K562 (cell line): Measurements from ENCODE around the gene FANCD2. TPM values are rescaled to one million over a fixed set of nuclear protein-coding genes. Genes with fewer than 3 reads are reported as not detected.
A peak's percentile ranks its signal among the peaks of the same experiment; 100 is the strongest.

Experiments used
- ARID2 ChIP-seq: fragments of 450-650 bp; IDR thresholded peaks from 2 replicates; pipeline ENCODE4 v1.6.1; 2017; ENCODE audit warnings: antibody characterized with exemption, mild to moderate bottlenecking
- ARID3A ChIP-seq: IDR thresholded peaks from 2 replicates; pipeline ENCODE4 v1.6.1; 2012; ENCODE audit warnings: low read depth, low read length, improper control_type of control experiment, borderline replicate concordance
- CBFA2T2 ChIP-seq: fragments of 450-650 bp; conservative IDR thresholded peaks from 2 replicates; pipeline ENCODE4 v1.6.1; 2017; ENCODE audit warnings: mild to moderate bottlenecking
- CBX8 ChIP-seq: fragments of 200-600 bp; sonication (generic); IDR thresholded peaks from 2 replicates; pipeline ENCODE4 v1.6.1; 2012; ENCODE audit warnings: borderline replicate concordance, mixed run types, low read depth, mild to moderate bottlenecking, moderate library complexity, mixed read lengths, low read length, control low read depth, inconsistent platforms; ENCODE audit not compliant: poor library complexity, severe bottlenecking; ENCODE audit errors: extremely low read depth
- CTCF ChIP-seq, 3 experiments: IDR thresholded peaks in 2 of 3; conservative IDR thresholded peaks in 1 of 3; 2 replicates each; pipeline ENCODE4 v1.5.1; 2011 to 2012; ENCODE audit warnings: low read length in 3 of 3, mild to moderate bottlenecking in 3 of 3, control low read depth in 2 of 3, improper control_type of control experiment in 1 of 3, inconsistent platforms in 1 of 3, low read depth in 1 of 3, mixed read lengths in 1 of 3, moderate library complexity in 1 of 3; ENCODE audit not compliant: insufficient read depth in 2 of 3
- EHMT2 ChIP-seq: fragments of 450-650 bp; IDR thresholded peaks from 2 replicates; pipeline ENCODE4 v1.6.1; 2018; ENCODE audit warnings: antibody characterized with exemption
- MED1 ChIP-seq: sonication (generic); formaldehyde crosslinking; IDR thresholded peaks from 2 replicates; pipeline ENCODE4 v1.8.1; 2023; ENCODE audit warnings: missing genetic modification reagents, borderline replicate concordance
- POLR2H ChIP-seq: IDR thresholded peaks from 2 replicates; pipeline ENCODE4 v1.6.1; 2016; ENCODE audit warnings: missing genetic modification characterization, low read depth, mild to moderate bottlenecking, control low read depth, missing compliant biosample characterization, moderate library complexity
- PURB ChIP-seq: sonication (generic); formaldehyde crosslinking; IDR thresholded peaks from 2 replicates; pipeline ENCODE4 v1.9.0; 2021; ENCODE audit warnings: low read depth, mild to moderate bottlenecking, missing genetic modification reagents
- RBM15 ChIP-seq: fragments of 200-400 bp; formaldehyde crosslinking; IDR thresholded peaks from 2 replicates; pipeline ENCODE4 v1.6.1; 2018; ENCODE audit warnings: mild to moderate bottlenecking, low read length, moderate library complexity; ENCODE audit not compliant: insufficient read depth
- SETDB1 ChIP-seq: IDR thresholded peaks from one replicate; pipeline ENCODE4 v1.6.1; 2012; ENCODE audit warnings: low read length, control low read depth, inconsistent platforms
- SNIP1 ChIP-seq: fragments of 450-650 bp; IDR thresholded peaks from 2 replicates; pipeline ENCODE4 v1.7.1; 2017; ENCODE audit warnings: low read depth, mild to moderate bottlenecking
- SPI1 ChIP-seq: IDR thresholded peaks from 2 replicates; pipeline ENCODE4 v1.6.1; 2011; ENCODE audit warnings: low read depth, low read length, control low read depth, borderline replicate concordance
- ZNF318 ChIP-seq, 2 experiments: fragments of 450-650 bp; IDR thresholded peaks; 2 replicates each; pipeline ENCODE4 v1.6.1; 2016; ENCODE audit warnings: mild to moderate bottlenecking in 2 of 2, borderline replicate concordance in 1 of 2, low read depth in 1 of 2, moderate library complexity in 1 of 2
- polyA plus RNA-seq, 8 experiments: library from polyadenylated mRNA; depleted of rRNA in 4 of 8; stranded (reverse) in 5 of 8; unstranded in 3 of 8; fragments of >200 nt; fragmentation: Nextera tagmentation in 2 of 8; fragmentation: Illumina TruSeq in 1 of 8; extraction: Ambion mirVana in 2 of 8; extraction: Trizol in 1 of 8; gene quantifications; 2 replicates each; pipeline versions ENCODE4 v1.2.1 to v1.2.3, GENCODE V29; 2011 to 2014; ENCODE audit warnings: inconsistent platforms in 1 of 8, missing spikeins in 1 of 8
- total RNA-seq, 7 experiments: library from RNA; depleted of rRNA in 6 of 7; stranded (reverse); fragments of >200 nt in 6 of 7; fragmentation: Illumina TruSeq in 2 of 7; extraction: Trizol in 2 of 7; gene quantifications; 2 replicates each; pipeline versions ENCODE4 v1.2.1 to v1.2.3, GENCODE V29; 2011 to 2021; ENCODE audit warnings: low replicate concordance in 1 of 7

The FANCD2 gene
- total and polyA plus RNA-seq, 9 of the 15 experiments (the other 6 are each of a cell fraction or from before 2014, with no cell fraction given) = 59.4 to 137 (median 96.1) TPM

- TF ChIP-seq ZNF318 (IDR thresholded peaks at IDR 0.05; ENCODE audit: borderline replicate concordance in 1 of 2, low read depth in 1 of 2) (no peak), SNIP1 (no peak), SETDB1 (peak; percentile 79), ARID2 (no peak), CBX8 (no peak), SPI1 (peak; percentile 68), CTCF (IDR thresholded peaks at IDR 0.05 in 2 of 3, conservative IDR thresholded peaks at IDR 0.05 in 1 of 3; ENCODE audit: insufficient read depth in 2 of 3, low read depth in 1 of 3, low read length in 3 of 3) (no peak), RBM15 (no peak), PURB (no peak), ARID3A (no peak), CBFA2T2 (no peak), POLR2H (peak; percentile 96), MED1 (CRISPR knock-in tag) (no peak; the same call in 1 of the 2 replicates), EHMT2 (no peak)
Observed at GRCh38 chr3:10115326-10116137, 89.3 kb downstream of the FANCD2 start, which contains the start of gene BRK1 (continued).
